Stimulated activated CD4-positive, alpha-beta T cell treated with anti-CD3 and anti-CD28 coated beads, Interleukin-4, amount 100 ng/mL, for 48 hours (primary cell): ENCODE data around the gene TOPAZ1.
"Not testable (repeated sequence)": the region's sequence is repeated elsewhere in the genome, so short reads cannot be mapped to it uniquely, and the experiment has no call there.

Source experiments
- DNase-seq, 2 donors: peaks; one replicate each; pipeline ENCODE4 v3.0.0-alpha.2; 2020; ENCODE audit warnings: low read depth in 2 of 2

TOPAZ1 gene

GRCh38 chr3:44330444-44330843, 88.8 kb downstream of the TOPAZ1 start:
- DNase-seq, result no peak

- no peak for DNase-seq
These were observed 92.6 kb downstream of the TOPAZ1 start for GRCh38 chr3:44334326-44334725.

GRCh38 chr3:44337248-44337785, 95.6 kb downstream of the TOPAZ1 start:
- no peak for DNase-seq

- DNase-seq, result peak; percentile 95 to 99
These were observed 96.5 kb downstream of the TOPAZ1 start, which contains the start of gene TCAIM for GRCh38 chr3:44338010-44338827. TSS of gene TCAIM (plus strand) at chr3:44338766. CDS start at chr3:44354783, 16,017 bp downstream.

GRCh38 chr3:44338828-44339127, 97.1 kb downstream of the TOPAZ1 start:
- DNase-seq, result no peak

- no peak for DNase-seq
These were observed 97.7 kb downstream of the TOPAZ1 start for GRCh38 chr3:44339181-44340057.

- DNase-seq, result no peak
These were observed 98.3 kb downstream of the TOPAZ1 start for GRCh38 chr3:44340058-44340395.

- no peak for DNase-seq
These were observed 100.6 kb downstream of the TOPAZ1 start for GRCh38 chr3:44342176-44342790.

GRCh38 chr3:44343421-44343820, 101.7 kb downstream of the TOPAZ1 start:
- DNase-seq, result no peak

- DNase-seq, result not testable (repeated sequence)
These were observed 104.9 kb downstream of the TOPAZ1 start for GRCh38 chr3:44346590-44346989.

- DNase-seq, result no peak
These were observed 107.3 kb downstream of the TOPAZ1 start for GRCh38 chr3:44348993-44349392.

- no peak for DNase-seq
These were observed 111.8 kb downstream of the TOPAZ1 start for GRCh38 chr3:44353355-44353924.

GRCh38 chr3:44355362-44356033, 113.8 kb downstream of the TOPAZ1 start:
- no peak for DNase-seq

- DNase-seq, result no peak
These were observed 117.6 kb downstream of the TOPAZ1 start for GRCh38 chr3:44359146-44359751.

- DNase-seq, result no peak
These were observed 121.9 kb downstream of the TOPAZ1 start for GRCh38 chr3:44363591-44363990.

GRCh38 chr3:44365952-44366351, 124.3 kb downstream of the TOPAZ1 start:
- no peak for DNase-seq

- no peak for DNase-seq
These were observed 133.8 kb downstream of the TOPAZ1 start for GRCh38 chr3:44375450-44375849.
